NCI-H2107 (cell line): Measurements from ENCODE around the gene RHOV.
"Not testable (repeated sequence)": the region's sequence is repeated elsewhere in the genome, so short reads cannot be mapped to it uniquely, and the experiment has no call there.

ENCODE experiments used
- DNase-seq: peaks from one replicate; lab custom pipeline; 2025; lab: John Stamatoyannopoulos, UW

RHOV gene

GRCh38 chr15:40872791-40873693 lies 992 bp downstream of the RHOV start:
- no peak for DNase-seq

- no peak for DNase-seq
Observed at GRCh38 chr15:40871749-40872617, 2.1 kb downstream of the RHOV start.

- DNase-seq: no peak
Observed at GRCh38 chr15:40870716-40871115, 3.3 kb downstream of the RHOV start.

GRCh38 chr15:40869686-40870085 lies 4.3 kb downstream of the RHOV start:
- no peak for DNase-seq

GRCh38 chr15:40867199-40867598 lies 6.8 kb downstream of the RHOV start:
- DNase-seq: no peak

- DNase-seq: no peak
Observed at GRCh38 chr15:40863660-40864270, 10.3 kb downstream of the RHOV start.

GRCh38 chr15:40861147-40861546 lies 12.9 kb downstream of the RHOV start:
- not testable (repeated sequence) for DNase-seq

- no peak for DNase-seq
Observed at GRCh38 chr15:40859206-40859851, 14.7 kb downstream of the RHOV start.

GRCh38 chr15:40858706-40859105 lies 15.3 kb downstream of the RHOV start:
- no peak for DNase-seq

GRCh38 chr15:40857601-40858341 lies 16.3 kb downstream of the RHOV start:
- peak; percentile 44 for DNase-seq

- DNase-seq: no peak
Observed at GRCh38 chr15:40856746-40857145, 17.3 kb downstream of the RHOV start.

GRCh38 chr15:40855706-40856234 lies 18.3 kb downstream of the RHOV start:
- DNase-seq: no peak

GRCh38 chr15:40854161-40854560 lies 19.9 kb downstream of the RHOV start:
- no peak for DNase-seq

GRCh38 chr15:40853241-40853890 lies 20.7 kb downstream of the RHOV start:
- no peak for DNase-seq

GRCh38 chr15:40852529-40852928 lies 21.5 kb downstream of the RHOV start:
- no peak for DNase-seq

- DNase-seq: no peak
Observed at GRCh38 chr15:40850576-40851112, 23.4 kb downstream of the RHOV start.

- peak; percentile 11 for DNase-seq
Observed at GRCh38 chr15:40847223-40847961, 26.6 kb downstream of the RHOV start.

- DNase-seq: no peak
Observed at GRCh38 chr15:40846841-40847222, 27.2 kb downstream of the RHOV start.

- DNase-seq: no peak
Observed at GRCh38 chr15:40845511-40846284, 28.3 kb downstream of the RHOV start.
